H9 (cell line): ENCODE measurements around the gene FCRLA. TPM values are rescaled to one million over a fixed set of nuclear protein-coding genes. Genes with fewer than 3 reads are reported as not detected.
"Not testable (repeated sequence)": the region's sequence is repeated elsewhere in the genome, so short reads cannot be mapped to it uniquely, and the experiment has no call there.

ENCODE experiments used
- DNase-seq: peaks from one replicate; pipeline ENCODE4 v3.0.0-alpha.2; 2017
- H2AFZ ChIP-seq: one replicate; pipeline ENCODE4 v1.6.1; 2013; ENCODE audit warnings: mild to moderate bottlenecking, low read length, control low read depth, moderate library complexity
- H2AK5ac ChIP-seq: 2 replicates; pipeline ENCODE4 v1.6.1; 2013; ENCODE audit warnings: low read length, control low read depth, mixed read lengths; ENCODE audit not compliant: insufficient read length
- H2BK120ac ChIP-seq: one replicate; pipeline ENCODE4 v1.6.1; 2013; ENCODE audit warnings: low read depth, mild to moderate bottlenecking, low read length, control low read depth, inconsistent platforms; ENCODE audit not compliant: poor library complexity, severe bottlenecking
- H2BK12ac ChIP-seq: 2 replicates; pipeline ENCODE4 v1.6.1; 2013; ENCODE audit warnings: low read length, control low read depth, mixed read lengths, low read depth; ENCODE audit not compliant: insufficient read length
- H2BK15ac ChIP-seq: 2 replicates; pipeline ENCODE4 v1.6.1; 2013; ENCODE audit warnings: low read depth, low read length, control low read depth
- H2BK20ac ChIP-seq: one replicate; pipeline ENCODE4 v1.6.1; 2013; ENCODE audit warnings: low read depth, mild to moderate bottlenecking, low read length, control low read depth, inconsistent platforms; ENCODE audit not compliant: poor library complexity, severe bottlenecking
- H2BK5ac ChIP-seq: 2 replicates; pipeline ENCODE4 v1.6.1; 2013; ENCODE audit warnings: low read length, control low read depth, mixed read lengths; ENCODE audit not compliant: insufficient read length
- H3K14ac ChIP-seq: 2 replicates; pipeline ENCODE4 v1.6.1; 2013; ENCODE audit warnings: low read length, control low read depth; ENCODE audit not compliant: insufficient read depth
- H3K18ac ChIP-seq: 2 replicates; pipeline ENCODE4 v1.6.1; 2013; ENCODE audit warnings: low read depth, mild to moderate bottlenecking, mixed read lengths, low read length, control low read depth; ENCODE audit not compliant: insufficient read length
- H3K23ac ChIP-seq: 2 replicates; pipeline ENCODE4 v1.6.1; 2013; ENCODE audit warnings: low read length, control low read depth, mixed read lengths, low read depth; ENCODE audit not compliant: insufficient read length
- H3K23me2 ChIP-seq: 2 replicates; pipeline ENCODE4 v1.6.1; 2013; ENCODE audit warnings: low read depth, mild to moderate bottlenecking, mixed read lengths, low read length, control low read depth; ENCODE audit not compliant: insufficient read length, poor library complexity, severe bottlenecking
- H3K27ac ChIP-seq: 2 replicates; pipeline ENCODE4 v1.5.1; 2013; ENCODE audit warnings: low read length, control low read depth, mixed read lengths, low read depth; ENCODE audit not compliant: insufficient read length
- H3K27me3 ChIP-seq: 2 replicates; pipeline ENCODE4 v1.6.1; 2013; ENCODE audit warnings: low read length, control low read depth, inconsistent platforms; ENCODE audit not compliant: insufficient read depth
- H3K4ac ChIP-seq: 2 replicates; pipeline ENCODE4 v1.6.1; 2013; ENCODE audit warnings: low read depth, mild to moderate bottlenecking, control low read depth, inconsistent platforms, low read length, moderate library complexity
- H3K4me1 ChIP-seq: 2 replicates; pipeline ENCODE4 v1.6.1; 2013; ENCODE audit warnings: low read length, control low read depth, inconsistent platforms; ENCODE audit not compliant: insufficient read depth
- H3K4me2 ChIP-seq: 2 replicates; pipeline ENCODE4 v1.6.1; 2013; ENCODE audit warnings: low read length, control low read depth, mixed read lengths; ENCODE audit not compliant: insufficient read length, insufficient read depth
- H3K56ac ChIP-seq: 2 replicates; pipeline ENCODE4 v1.6.1; 2013; ENCODE audit warnings: low read depth, mild to moderate bottlenecking, mixed read lengths, low read length, control low read depth; ENCODE audit not compliant: insufficient read length
- H3K79me1 ChIP-seq: 2 replicates; pipeline ENCODE4 v1.6.1; 2013; ENCODE audit warnings: low read depth, mild to moderate bottlenecking, moderate library complexity, low read length, control low read depth, inconsistent platforms; ENCODE audit not compliant: insufficient read depth, poor library complexity, severe bottlenecking
- H3K79me2 ChIP-seq: 2 replicates; pipeline ENCODE4 v1.6.1; 2013; ENCODE audit warnings: low read length, control low read depth, inconsistent platforms; ENCODE audit not compliant: insufficient read depth
- H3K9ac ChIP-seq: 2 replicates; pipeline ENCODE4 v1.6.1; 2013; ENCODE audit warnings: low read length, control low read depth, mixed read lengths; ENCODE audit not compliant: insufficient read length; ENCODE audit errors: extremely low read depth
- H3K9me3 ChIP-seq: one replicate; pipeline ENCODE4 v1.6.1; 2013; ENCODE audit warnings: low read depth, low read length, inconsistent platforms; ENCODE audit not compliant: control insufficient read depth
- H3T11ph ChIP-seq: one replicate; pipeline ENCODE4 v1.6.1; 2013; ENCODE audit warnings: mild to moderate bottlenecking, low read length, control low read depth, inconsistent platforms
- H4K20me1 ChIP-seq: one replicate; pipeline ENCODE4 v1.6.1; 2013; ENCODE audit not compliant: control insufficient read depth, insufficient read length, insufficient read depth
- H4K5ac ChIP-seq: 2 replicates; pipeline ENCODE4 v1.6.1; 2013; ENCODE audit warnings: low read depth, mild to moderate bottlenecking, mixed read lengths, low read length, control low read depth; ENCODE audit not compliant: insufficient read length
- H4K8ac ChIP-seq: replicated peaks from 2 replicates; pipeline ENCODE4 v1.6.1; 2013; ENCODE audit warnings: low read length, control low read depth, mixed read lengths, low read depth; ENCODE audit not compliant: insufficient read length
- H4K91ac ChIP-seq: 2 replicates; pipeline ENCODE4 v1.6.1; 2013; ENCODE audit warnings: low read depth, mild to moderate bottlenecking, moderate library complexity, mixed read lengths, low read length, control low read depth; ENCODE audit not compliant: insufficient read length
- H3K27ac Mint-ChIP-seq, 3 experiments: 2 replicates in 2 of 3; 3 replicates in 1 of 3; pipeline ENCODE4 v1.8.0; 2020 to 2021; ENCODE audit warnings: mixed read lengths in 3 of 3, mild to moderate bottlenecking in 1 of 3, moderate library complexity in 1 of 3
- H3K27me3 Mint-ChIP-seq: 2 replicates; pipeline ENCODE4 v1.8.0; 2021; ENCODE audit warnings: low read depth, mild to moderate bottlenecking, moderate library complexity, mixed read lengths
- H3K36me3 Mint-ChIP-seq, 3 experiments: 2 replicates in 2 of 3; 3 replicates in 1 of 3; pipeline ENCODE4 v1.8.0; 2020 to 2021; ENCODE audit warnings: low read depth in 3 of 3, mixed read lengths in 3 of 3; ENCODE audit not compliant: insufficient read depth in 1 of 3
- H3K4me1 Mint-ChIP-seq, 2 experiments: 2 replicates each; pipeline ENCODE4 v1.8.0; 2020; ENCODE audit warnings: mixed read lengths in 2 of 2
- H3K4me3 Mint-ChIP-seq, 2 experiments: 2 replicates in 1 of 2; 3 replicates in 1 of 2; pipeline ENCODE4 v1.8.0; 2020 to 2021; ENCODE audit warnings: mild to moderate bottlenecking in 2 of 2, mixed read lengths in 2 of 2, moderate library complexity in 1 of 2
- H3K9me3 Mint-ChIP-seq, 2 experiments: 2 replicates in 1 of 2; 3 replicates in 1 of 2; pipeline ENCODE4 v1.8.0; 2020; ENCODE audit warnings: mild to moderate bottlenecking in 2 of 2, mixed read lengths in 2 of 2, moderate library complexity in 1 of 2
- WGBS: extraction: QIAGEN DNeasy Blood & Tissue Kit; methylation state at CpG from one replicate; pipeline ENCODE4 v1.1.7; 2013; ENCODE audit warnings: missing lambda C conversion rate, low lambda C conversion rate, mixed read lengths; ENCODE audit not compliant: insufficient read length; ENCODE audit errors: extremely low coverage; 5-methylcytosine and 5-hydroxymethylcytosine counted together
- total RNA-seq: library from RNA; stranded (reverse); gene quantifications from 2 replicates; pipeline ENCODE4 v1.2.1, GENCODE V29; 2021
- TF ChIP-seq, protein P1 (sequence below): fragments of 200-600 bp; sonication (generic); conservative IDR thresholded peaks from 3 replicates; pipeline ENCODE4 v1.8.0; 2021; ENCODE audit warnings: antibody characterized with exemption, mild to moderate bottlenecking

Gene FCRLA
- total RNA-seq, 1 experiment from 2014 or later = not detected

DNA sequence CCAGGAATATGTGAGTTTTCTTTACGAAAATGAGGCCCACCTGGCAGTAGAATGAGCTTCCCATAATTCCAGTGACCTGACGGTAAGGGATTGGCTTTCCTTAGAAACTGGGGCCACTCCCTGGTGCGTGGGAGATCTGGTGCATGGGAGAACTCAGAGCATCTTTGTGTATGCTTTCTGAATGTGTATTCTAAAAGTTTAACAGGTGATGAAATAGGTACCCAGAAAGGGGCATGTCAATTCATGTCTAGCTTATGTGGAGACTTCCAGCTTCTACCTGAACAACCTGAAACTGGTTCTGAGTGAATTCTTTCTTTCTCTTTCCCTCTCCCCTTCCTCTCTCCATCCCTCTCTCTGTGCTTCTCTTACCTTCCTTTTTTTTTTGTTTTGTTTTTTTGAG is 15.2 kb upstream of the FCRLA start:
- Histone ChIP-seq H3K4ac (no peak overlapping the region), H3K4me2 (no peak overlapping the region), H2AK5ac (no peak overlapping the region), H2BK5ac (no peak overlapping the region), H3K79me2 (no peaks in the 10 kb centered on the region), H2AFZ (no peak overlapping the region), H3K9ac (no peak overlapping the region), H3K23me2 (no peaks in the 10 kb centered on the region), H3K23ac (no peak overlapping the region), H3K18ac (no peak overlapping the region), H3K14ac (no peak overlapping the region), H3K9me3 (no peaks in the 10 kb centered on the region), H4K5ac (no peak overlapping the region), H2BK15ac (no peak overlapping the region), H3K27me3 (no peaks in the 10 kb centered on the region), H4K91ac (no peak overlapping the region), H3K79me1 (no peaks in the 10 kb centered on the region), H4K20me1 (no peaks in the 10 kb centered on the region), H3T11ph (no peak overlapping the region), H2BK20ac (no peak overlapping the region), H3K56ac (no peak overlapping the region), H2BK120ac (no peak overlapping the region), H4K8ac (no peak overlapping the region), H3K27ac (no peak overlapping the region), H2BK12ac (no peak overlapping the region), H3K4me1 (no peaks in the 10 kb centered on the region)
- no peak for DNase-seq
- TF ChIP-seq, protein P1, sequence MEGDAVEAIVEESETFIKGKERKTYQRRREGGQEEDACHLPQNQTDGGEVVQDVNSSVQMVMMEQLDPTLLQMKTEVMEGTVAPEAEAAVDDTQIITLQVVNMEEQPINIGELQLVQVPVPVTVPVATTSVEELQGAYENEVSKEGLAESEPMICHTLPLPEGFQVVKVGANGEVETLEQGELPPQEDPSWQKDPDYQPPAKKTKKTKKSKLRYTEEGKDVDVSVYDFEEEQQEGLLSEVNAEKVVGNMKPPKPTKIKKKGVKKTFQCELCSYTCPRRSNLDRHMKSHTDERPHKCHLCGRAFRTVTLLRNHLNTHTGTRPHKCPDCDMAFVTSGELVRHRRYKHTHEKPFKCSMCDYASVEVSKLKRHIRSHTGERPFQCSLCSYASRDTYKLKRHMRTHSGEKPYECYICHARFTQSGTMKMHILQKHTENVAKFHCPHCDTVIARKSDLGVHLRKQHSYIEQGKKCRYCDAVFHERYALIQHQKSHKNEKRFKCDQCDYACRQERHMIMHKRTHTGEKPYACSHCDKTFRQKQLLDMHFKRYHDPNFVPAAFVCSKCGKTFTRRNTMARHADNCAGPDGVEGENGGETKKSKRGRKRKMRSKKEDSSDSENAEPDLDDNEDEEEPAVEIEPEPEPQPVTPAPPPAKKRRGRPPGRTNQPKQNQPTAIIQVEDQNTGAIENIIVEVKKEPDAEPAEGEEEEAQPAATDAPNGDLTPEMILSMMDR = no peak
- Mint-ChIP-seq H3K4me1 (no peaks in the 10 kb centered on the region; a peak in 1 of 4 replicates), H3K27ac (no peak overlapping the region), H3K27me3 (peaks cover 28% of the 10 kb centered on the region), H3K9me3 (no peaks in the 10 kb centered on the region), H3K4me3 (no peak overlapping the region), H3K36me3 (no peaks in the 10 kb centered on the region)
- WGBS = no CpG with 5 or more reads among the region's 3 CpGs

DNA sequence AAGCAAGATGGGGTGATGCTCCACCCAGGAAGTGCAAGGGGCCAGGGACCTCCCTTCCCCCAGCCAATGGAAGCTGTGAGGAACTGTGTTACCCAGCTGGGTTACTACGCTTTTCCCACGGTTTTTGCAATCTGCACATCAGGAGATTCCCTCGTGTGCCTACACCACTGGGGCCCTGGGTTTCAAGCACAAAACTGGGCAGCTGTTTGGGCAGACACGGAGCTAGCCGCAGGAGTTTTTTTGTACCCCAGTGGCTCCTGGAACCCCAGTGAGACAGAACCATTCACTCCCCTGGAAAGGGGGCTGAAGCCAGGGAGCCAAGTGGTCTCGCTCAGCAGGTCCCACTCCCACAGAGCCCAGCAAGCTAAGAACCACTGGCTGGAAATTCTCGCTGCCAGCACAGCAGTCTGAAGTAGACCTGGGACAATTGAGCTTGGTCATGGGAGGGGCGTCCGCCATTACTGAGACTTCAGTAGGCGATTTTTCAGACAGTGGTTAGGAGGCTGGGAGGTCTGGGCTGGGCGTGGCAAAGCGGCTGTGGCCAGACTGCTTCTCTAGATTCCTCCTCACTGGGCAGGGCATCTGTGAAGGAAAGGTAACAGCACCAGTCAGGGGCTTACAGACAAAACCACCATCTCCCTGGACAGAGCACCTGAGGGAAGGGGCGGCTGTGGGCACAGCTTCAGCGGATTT is 13.9 kb upstream of the FCRLA start:
- H3K36me3 Mint-ChIP-seq, H3K9ac ChIP-seq, H2BK20ac ChIP-seq, H4K5ac ChIP-seq, H3K4me1 Mint-ChIP-seq, H3T11ph ChIP-seq, DNase-seq, H3K4me2 ChIP-seq, H3K27ac Mint-ChIP-seq, H4K91ac ChIP-seq, H3K18ac ChIP-seq, H3K9me3 ChIP-seq, H3K79me2 ChIP-seq, H3K4me3 Mint-ChIP-seq, H2AK5ac ChIP-seq, H3K23me2 ChIP-seq, H3K27me3 ChIP-seq, H3K56ac ChIP-seq, H2AFZ ChIP-seq, H3K9me3 Mint-ChIP-seq, H3K27ac ChIP-seq, H2BK5ac ChIP-seq, H4K8ac ChIP-seq, H4K20me1 ChIP-seq, H3K23ac ChIP-seq, H3K4me1 ChIP-seq, H3K4ac ChIP-seq, H3K79me1 ChIP-seq, H3K14ac ChIP-seq, H2BK12ac ChIP-seq, H2BK15ac ChIP-seq, H2BK120ac ChIP-seq: not testable (repeated sequence)
- peaks cover 35% of the 10 kb centered on the region for H3K27me3 Mint-ChIP-seq
- WGBS = no CpG with 5 or more reads among the region's 14 CpGs
